Neural cell (in vitro differentiated cells): ENCODE data around the gene TGM1. TPM values are rescaled to one million over a fixed set of nuclear protein-coding genes. Genes with fewer than 3 reads are reported as not detected.

ENCODE experiments used
- H2AFZ ChIP-seq: fragments of 200-600, 300-800 bp; sonication (generic), shearing (Covaris generic); 2 replicates; pipeline ENCODE4 v1.6.0; 2014; ENCODE audit warnings: low read depth, mild to moderate bottlenecking, antibody characterized with exemption, low read length, moderate library complexity
- H3F3A ChIP-seq: fragments of 200-600 bp; shearing (Covaris generic); 2 replicates; pipeline ENCODE4 v1.6.1; 2016; ENCODE audit warnings: mild to moderate bottlenecking, moderate library complexity, mixed read lengths, antibody characterized with exemption, low read length; ENCODE audit not compliant: insufficient read depth, poor library complexity, severe bottlenecking
- H3K27ac ChIP-seq: fragments of 200-600, 300-800 bp; sonication (generic), shearing (Covaris generic); 2 replicates; pipeline ENCODE4 v1.5.1; 2014; ENCODE audit warnings: mild to moderate bottlenecking, low read length, moderate library complexity
- H3K27me3 ChIP-seq: fragments of 300-800, 200-600 bp; sonication (generic), shearing (Covaris generic); 2 replicates; pipeline ENCODE4 v1.6.0; 2014; ENCODE audit warnings: mild to moderate bottlenecking, low read depth, low read length, moderate library complexity; ENCODE audit not compliant: insufficient read depth
- H3K36me3 ChIP-seq: fragments of 300-800, 200-600 bp; sonication (generic), shearing (Covaris generic); 2 replicates; pipeline ENCODE4 v1.5.1; 2014; ENCODE audit warnings: mild to moderate bottlenecking, antibody characterized with exemption, low read length, moderate library complexity; ENCODE audit not compliant: insufficient read depth
- H3K4me2 ChIP-seq: fragments of 300-800, 200-600 bp; sonication (generic), shearing (Covaris generic); 2 replicates; pipeline ENCODE4 v1.6.0; 2014; ENCODE audit warnings: mild to moderate bottlenecking, low read length
- H3K4me3 ChIP-seq: fragments of 300-800, 200-600 bp; sonication (generic), shearing (Covaris generic); 2 replicates; pipeline ENCODE4 v1.5.1; 2014; ENCODE audit warnings: mild to moderate bottlenecking, low read length, moderate library complexity
- H3K79me2 ChIP-seq: fragments of 200-600 bp; shearing (Covaris generic); replicated peaks from 2 replicates; pipeline ENCODE4 v1.6.0; 2014; ENCODE audit warnings: mild to moderate bottlenecking, low read length, moderate library complexity; ENCODE audit not compliant: insufficient read depth
- H3K9ac ChIP-seq: fragments of 300-800, 200-600 bp; sonication (generic), shearing (Covaris generic); 2 replicates; pipeline ENCODE4 v1.6.1; 2016; ENCODE audit warnings: mild to moderate bottlenecking, low read length, mixed read lengths
- H3K9me2 ChIP-seq: fragments of 200-600 bp; shearing (Covaris generic); 2 replicates; pipeline ENCODE4 v1.6.1; 2016; ENCODE audit warnings: mild to moderate bottlenecking, low read length, mixed read lengths; ENCODE audit not compliant: insufficient read depth
- H3K9me3 ChIP-seq: fragments of 200-600, 300-800 bp; sonication (generic), shearing (Covaris generic); 2 replicates; pipeline ENCODE4 v1.6.1; 2016; ENCODE audit warnings: mild to moderate bottlenecking, mixed run types, low read length, moderate library complexity, mixed read lengths
- H4K20me1 ChIP-seq: fragments of 200-600 bp; shearing (Covaris generic); 2 replicates; pipeline ENCODE4 v1.6.1; 2016; ENCODE audit warnings: mild to moderate bottlenecking, mixed run types; ENCODE audit not compliant: insufficient read depth
- EP300 ChIP-seq: fragments of 450-650 bp; conservative IDR thresholded peaks from 2 replicates; pipeline ENCODE4 v1.6.1; 2014; ENCODE audit warnings: antibody characterized with exemption, mild to moderate bottlenecking, moderate library complexity; ENCODE audit not compliant: poor library complexity, severe bottlenecking
- EZH2 ChIP-seq: fragments of 200-600, 300-800 bp; shearing (Covaris generic), sonication (generic); IDR thresholded peaks from 2 replicates; pipeline ENCODE4 v1.6.1; 2014; ENCODE audit warnings: antibody characterized with exemption, low read length, borderline replicate concordance, mild to moderate bottlenecking; ENCODE audit not compliant: insufficient read depth, poor library complexity, severe bottlenecking
- MXI1 ChIP-seq: fragments of 450-650 bp; conservative IDR thresholded peaks from 2 replicates; pipeline ENCODE4 v1.6.1; 2014; ENCODE audit warnings: antibody characterized with exemption, mild to moderate bottlenecking; ENCODE audit not compliant: poor library complexity, severe bottlenecking
- POLR2AphosphoS5 ChIP-seq: IDR thresholded peaks from 2 replicates; pipeline ENCODE4 v1.6.1; 2012
- RAD21 ChIP-seq: fragments of 450-650 bp; conservative IDR thresholded peaks from 2 replicates; pipeline ENCODE4 v1.6.1; 2014; ENCODE audit warnings: antibody characterized with exemption, mild to moderate bottlenecking, moderate library complexity
- SMC3 ChIP-seq: fragments of 450-650 bp; conservative IDR thresholded peaks from 2 replicates; pipeline ENCODE4 v1.6.1; 2014; ENCODE audit warnings: antibody characterized with exemption, mild to moderate bottlenecking, moderate library complexity; ENCODE audit not compliant: poor library complexity
- TAF1 ChIP-seq: IDR thresholded peaks from 2 replicates; pipeline ENCODE4 v1.6.1; 2012; ENCODE audit warnings: low read depth
- polyA plus RNA-seq: library from polyadenylated mRNA; depleted of rRNA; stranded (reverse); fragments of >200 nt; gene quantifications from 2 replicates; pipeline ENCODE4 v1.2.3, GENCODE V29; 2014
- TF ChIP-seq, protein P1 (sequence below): IDR thresholded peaks from 2 replicates; pipeline ENCODE4 v1.6.1; 2012; ENCODE audit warnings: borderline replicate concordance
- TF ChIP-seq, protein P2 (sequence below): fragments of 450-650 bp; IDR thresholded peaks from 2 replicates; pipeline ENCODE4 v1.5.1; 2014; ENCODE audit warnings: antibody characterized with exemption, mild to moderate bottlenecking, moderate library complexity; ENCODE audit not compliant: poor library complexity, severe bottlenecking

The TGM1 gene
- polyA plus RNA-seq, 1 donor from 2014 or later: 3.6 TPM

DNA sequence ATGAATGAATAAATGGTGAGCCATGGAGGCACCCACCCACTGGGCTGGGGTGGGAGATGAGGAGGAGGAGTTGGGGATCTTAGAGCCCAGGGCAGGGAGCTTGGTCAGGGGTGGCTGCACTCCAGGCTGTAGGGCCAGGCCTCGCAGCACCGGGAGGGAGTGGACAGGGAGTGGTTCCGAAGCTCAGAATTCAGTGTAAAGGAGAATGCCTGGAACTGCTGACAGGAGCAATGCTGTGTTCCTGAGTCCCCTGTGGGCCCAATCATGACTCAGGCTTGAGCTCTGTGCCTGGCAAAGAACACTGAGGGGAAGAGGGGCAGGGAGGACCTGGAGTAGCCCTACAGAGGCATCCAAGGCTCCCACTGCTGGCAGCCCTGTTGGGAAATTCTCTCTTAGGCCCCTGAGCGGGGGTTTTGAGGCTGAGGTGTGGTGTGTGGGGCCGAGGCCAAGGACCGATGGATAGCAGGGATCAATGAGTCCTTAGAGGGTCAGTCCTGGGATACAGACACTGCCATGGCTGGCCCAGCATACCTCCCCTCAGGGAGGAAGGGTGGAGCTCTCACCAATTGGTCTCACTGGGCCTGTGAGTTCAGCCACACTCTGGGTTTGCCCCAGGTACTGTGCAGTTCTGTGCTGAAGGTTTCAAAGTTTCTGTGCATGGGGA lies 18.0 kb upstream of the TGM1 start:
- H3K79me2 ChIP-seq: no peaks in the 10 kb centered on the region
- H3K27me3 ChIP-seq: no peaks in the 10 kb centered on the region
- no peaks in the 10 kb centered on the region for H4K20me1 ChIP-seq
- no peaks in the 10 kb centered on the region for H3K9me2 ChIP-seq
- H3K9me3 ChIP-seq: no peaks in the 10 kb centered on the region
- H3K4me2 ChIP-seq: no peak overlapping the region
- H3K27ac ChIP-seq: no peak overlapping the region
- TF ChIP-seq, protein P1, sequence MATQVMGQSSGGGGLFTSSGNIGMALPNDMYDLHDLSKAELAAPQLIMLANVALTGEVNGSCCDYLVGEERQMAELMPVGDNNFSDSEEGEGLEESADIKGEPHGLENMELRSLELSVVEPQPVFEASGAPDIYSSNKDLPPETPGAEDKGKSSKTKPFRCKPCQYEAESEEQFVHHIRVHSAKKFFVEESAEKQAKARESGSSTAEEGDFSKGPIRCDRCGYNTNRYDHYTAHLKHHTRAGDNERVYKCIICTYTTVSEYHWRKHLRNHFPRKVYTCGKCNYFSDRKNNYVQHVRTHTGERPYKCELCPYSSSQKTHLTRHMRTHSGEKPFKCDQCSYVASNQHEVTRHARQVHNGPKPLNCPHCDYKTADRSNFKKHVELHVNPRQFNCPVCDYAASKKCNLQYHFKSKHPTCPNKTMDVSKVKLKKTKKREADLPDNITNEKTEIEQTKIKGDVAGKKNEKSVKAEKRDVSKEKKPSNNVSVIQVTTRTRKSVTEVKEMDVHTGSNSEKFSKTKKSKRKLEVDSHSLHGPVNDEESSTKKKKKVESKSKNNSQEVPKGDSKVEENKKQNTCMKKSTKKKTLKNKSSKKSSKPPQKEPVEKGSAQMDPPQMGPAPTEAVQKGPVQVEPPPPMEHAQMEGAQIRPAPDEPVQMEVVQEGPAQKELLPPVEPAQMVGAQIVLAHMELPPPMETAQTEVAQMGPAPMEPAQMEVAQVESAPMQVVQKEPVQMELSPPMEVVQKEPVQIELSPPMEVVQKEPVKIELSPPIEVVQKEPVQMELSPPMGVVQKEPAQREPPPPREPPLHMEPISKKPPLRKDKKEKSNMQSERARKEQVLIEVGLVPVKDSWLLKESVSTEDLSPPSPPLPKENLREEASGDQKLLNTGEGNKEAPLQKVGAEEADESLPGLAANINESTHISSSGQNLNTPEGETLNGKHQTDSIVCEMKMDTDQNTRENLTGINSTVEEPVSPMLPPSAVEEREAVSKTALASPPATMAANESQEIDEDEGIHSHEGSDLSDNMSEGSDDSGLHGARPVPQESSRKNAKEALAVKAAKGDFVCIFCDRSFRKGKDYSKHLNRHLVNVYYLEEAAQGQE: no peak
- no peak for TF ChIP-seq SMC3
- no peak for TF ChIP-seq TAF1
- TF ChIP-seq POLR2AphosphoS5: no peak
- TF ChIP-seq EP300: no peak
- no peak for TF ChIP-seq EZH2
- TF ChIP-seq, protein P2, sequence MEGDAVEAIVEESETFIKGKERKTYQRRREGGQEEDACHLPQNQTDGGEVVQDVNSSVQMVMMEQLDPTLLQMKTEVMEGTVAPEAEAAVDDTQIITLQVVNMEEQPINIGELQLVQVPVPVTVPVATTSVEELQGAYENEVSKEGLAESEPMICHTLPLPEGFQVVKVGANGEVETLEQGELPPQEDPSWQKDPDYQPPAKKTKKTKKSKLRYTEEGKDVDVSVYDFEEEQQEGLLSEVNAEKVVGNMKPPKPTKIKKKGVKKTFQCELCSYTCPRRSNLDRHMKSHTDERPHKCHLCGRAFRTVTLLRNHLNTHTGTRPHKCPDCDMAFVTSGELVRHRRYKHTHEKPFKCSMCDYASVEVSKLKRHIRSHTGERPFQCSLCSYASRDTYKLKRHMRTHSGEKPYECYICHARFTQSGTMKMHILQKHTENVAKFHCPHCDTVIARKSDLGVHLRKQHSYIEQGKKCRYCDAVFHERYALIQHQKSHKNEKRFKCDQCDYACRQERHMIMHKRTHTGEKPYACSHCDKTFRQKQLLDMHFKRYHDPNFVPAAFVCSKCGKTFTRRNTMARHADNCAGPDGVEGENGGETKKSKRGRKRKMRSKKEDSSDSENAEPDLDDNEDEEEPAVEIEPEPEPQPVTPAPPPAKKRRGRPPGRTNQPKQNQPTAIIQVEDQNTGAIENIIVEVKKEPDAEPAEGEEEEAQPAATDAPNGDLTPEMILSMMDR: no peak
- TF ChIP-seq RAD21: no peak
- TF ChIP-seq MXI1: no peak
- no peaks in the 10 kb centered on the region for H3F3A ChIP-seq
- H3K9ac ChIP-seq: no peak overlapping the region
- H3K4me3 ChIP-seq: no peak overlapping the region
- H3K36me3 ChIP-seq: no peaks in the 10 kb centered on the region
- H2AFZ ChIP-seq: no peak overlapping the region

DNA sequence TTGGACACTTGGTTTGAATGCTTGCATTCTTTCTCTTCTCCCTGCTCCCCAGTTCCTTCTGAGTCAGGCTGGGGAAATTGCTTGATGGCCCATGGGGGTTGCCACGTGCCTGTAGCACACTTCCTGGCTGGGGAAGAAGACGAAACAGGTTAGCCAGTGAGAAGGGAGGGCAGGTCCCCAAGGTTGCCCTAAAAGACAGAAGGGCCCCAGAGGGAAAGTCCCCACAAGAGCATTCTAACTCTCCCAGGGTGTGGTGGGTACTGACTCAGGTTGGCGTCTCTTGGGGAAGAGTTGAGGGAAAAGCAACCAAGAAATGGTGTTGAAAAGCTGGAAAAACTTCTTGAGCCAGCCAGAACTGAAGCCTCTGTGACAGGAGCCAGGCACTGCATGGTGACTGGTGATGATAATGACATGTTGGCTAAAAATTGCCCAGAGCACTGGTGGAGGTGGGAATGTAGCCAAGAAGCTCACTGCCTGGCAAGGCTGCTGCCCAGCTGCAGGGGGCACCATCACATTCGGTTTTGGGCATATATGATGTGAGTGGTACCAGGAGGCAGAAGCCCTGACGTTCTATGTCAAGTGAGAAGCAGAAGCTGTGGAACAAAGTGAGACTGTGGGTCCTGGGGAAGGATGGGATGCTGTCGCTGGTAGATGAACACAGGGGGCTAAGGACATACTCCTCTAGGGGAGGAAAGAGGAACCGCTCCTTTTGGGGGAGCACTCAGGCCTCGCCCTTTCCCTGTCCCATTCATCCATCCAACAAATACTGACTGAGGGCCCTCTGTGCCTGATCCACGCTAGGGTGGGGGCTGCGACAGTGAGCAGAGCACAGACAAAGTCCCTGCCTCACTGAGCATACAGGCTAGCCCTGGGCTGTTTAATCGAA lies 16.6 kb upstream of the TGM1 start:
- no peak for TF ChIP-seq TAF1
- TF ChIP-seq EZH2: no peak
- TF ChIP-seq RAD21: no peak
- TF ChIP-seq EP300: no peak
- no peak for TF ChIP-seq SMC3
- TF ChIP-seq, protein P1: no peak
- no peak for TF ChIP-seq POLR2AphosphoS5
- TF ChIP-seq, protein P2: no peak
- TF ChIP-seq MXI1: no peak
- Histone ChIP-seq H3K9me3 (no peaks in the 10 kb centered on the region), H3K4me2 (no peak overlapping the region), H3K79me2 (no peaks in the 10 kb centered on the region), H3K9ac (no peak overlapping the region), H4K20me1 (no peaks in the 10 kb centered on the region), H3K27ac (no peak overlapping the region), H3K9me2 (no peaks in the 10 kb centered on the region), H3K4me3 (no peak overlapping the region), H3K27me3 (no peaks in the 10 kb centered on the region), H2AFZ (no peak overlapping the region), H3K36me3 (no peaks in the 10 kb centered on the region), H3F3A (no peaks in the 10 kb centered on the region)
